GM21367 (cell line): ENCODE results near the gene GSTM4.

Source experiments
- ATAC-seq: cut with Tn5 transposase; IDR thresholded peaks from one replicate; pipeline ENCODE4 v1.9.1; 2021; ENCODE audit not compliant: unreplicated experiment

The GSTM4 gene

GRCh38 chr1:109655615-109656519 is at the start of gene GSTM4:
TSS of gene GSTM4 (plus strand) at chr1:109656099. CDS start at chr1:109656390, 291 bp downstream.
- peak; percentile 76 for ATAC-seq

DNA sequence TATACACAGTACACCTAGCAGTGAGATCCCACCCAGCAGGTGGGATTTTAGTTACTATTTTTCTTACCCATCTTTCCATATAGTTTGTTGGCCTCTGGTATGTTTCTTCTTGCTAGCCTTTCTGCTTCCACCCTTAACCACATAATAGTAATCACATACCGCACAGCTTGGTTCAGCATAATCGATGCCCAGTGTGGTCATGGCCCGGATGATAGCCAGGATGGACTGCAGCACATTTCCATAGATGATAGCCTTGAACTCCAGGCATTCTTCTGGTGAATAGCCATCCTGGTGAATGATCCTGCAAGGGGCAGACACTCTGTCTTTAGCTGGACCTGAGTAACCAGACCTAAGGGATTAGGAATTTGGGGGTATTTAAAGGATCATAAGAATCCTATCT is 46.0 kb upstream of the GSTM4 start:
- no peak for ATAC-seq

GRCh38 chr1:109610609-109611307 is 45.1 kb upstream of the GSTM4 start:
- no peak for ATAC-seq

- no peak for ATAC-seq
Measured at GRCh38 chr1:109611308-109611990, 44.5 kb upstream of the GSTM4 start.

- no peak for ATAC-seq
Measured at GRCh38 chr1:109613361-109614147, 42.3 kb upstream of the GSTM4 start.

DNA sequence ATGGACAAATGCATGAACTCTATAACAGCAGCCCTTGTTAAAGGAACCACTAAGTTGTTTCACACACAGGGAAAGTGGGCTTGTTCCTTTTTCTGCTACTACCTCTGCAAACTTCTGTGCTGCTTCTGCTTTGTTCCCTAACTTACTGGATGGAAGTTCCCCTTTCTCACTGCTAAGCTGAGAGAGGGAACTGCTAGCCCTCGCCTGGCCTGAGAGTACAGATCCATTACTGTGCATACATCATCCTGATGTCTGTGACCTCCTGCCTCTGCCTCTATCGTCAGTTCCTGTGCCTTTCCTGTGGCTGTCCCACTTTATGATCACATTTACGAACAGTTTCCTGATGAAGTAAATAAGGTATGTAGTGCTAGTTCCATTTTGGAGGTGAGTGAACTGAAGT is 40.0 kb upstream of the GSTM4 start:
- ATAC-seq = no peak

- no peak for ATAC-seq
Measured at GRCh38 chr1:109616391-109616790, 39.5 kb upstream of the GSTM4 start.

DNA sequence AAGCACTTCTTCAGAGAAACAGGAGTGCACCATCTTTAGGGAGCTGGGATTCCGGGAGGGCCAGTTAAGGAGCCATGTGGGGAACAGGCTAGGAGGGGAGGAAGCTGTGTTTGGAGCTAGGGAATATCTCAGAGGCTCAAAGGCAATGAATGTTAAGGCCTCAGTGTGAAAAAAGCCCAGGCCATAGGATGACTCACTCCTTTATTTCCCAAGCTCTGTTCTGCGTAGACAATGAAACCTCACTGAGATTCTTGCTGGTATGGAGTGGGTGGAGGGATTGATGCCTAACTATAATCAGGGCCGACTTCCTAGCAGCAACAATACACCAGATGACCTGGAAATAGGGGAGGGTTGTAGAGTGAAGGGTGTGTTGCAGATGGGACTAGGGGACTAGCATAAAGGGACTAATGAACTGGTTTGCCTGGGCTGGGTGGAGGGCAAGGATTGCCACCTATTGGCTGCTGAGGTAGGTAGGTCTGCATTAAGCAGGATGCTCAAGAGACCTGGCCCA is 38.6 kb upstream of the GSTM4 start:
- ATAC-seq = no peak

DNA sequence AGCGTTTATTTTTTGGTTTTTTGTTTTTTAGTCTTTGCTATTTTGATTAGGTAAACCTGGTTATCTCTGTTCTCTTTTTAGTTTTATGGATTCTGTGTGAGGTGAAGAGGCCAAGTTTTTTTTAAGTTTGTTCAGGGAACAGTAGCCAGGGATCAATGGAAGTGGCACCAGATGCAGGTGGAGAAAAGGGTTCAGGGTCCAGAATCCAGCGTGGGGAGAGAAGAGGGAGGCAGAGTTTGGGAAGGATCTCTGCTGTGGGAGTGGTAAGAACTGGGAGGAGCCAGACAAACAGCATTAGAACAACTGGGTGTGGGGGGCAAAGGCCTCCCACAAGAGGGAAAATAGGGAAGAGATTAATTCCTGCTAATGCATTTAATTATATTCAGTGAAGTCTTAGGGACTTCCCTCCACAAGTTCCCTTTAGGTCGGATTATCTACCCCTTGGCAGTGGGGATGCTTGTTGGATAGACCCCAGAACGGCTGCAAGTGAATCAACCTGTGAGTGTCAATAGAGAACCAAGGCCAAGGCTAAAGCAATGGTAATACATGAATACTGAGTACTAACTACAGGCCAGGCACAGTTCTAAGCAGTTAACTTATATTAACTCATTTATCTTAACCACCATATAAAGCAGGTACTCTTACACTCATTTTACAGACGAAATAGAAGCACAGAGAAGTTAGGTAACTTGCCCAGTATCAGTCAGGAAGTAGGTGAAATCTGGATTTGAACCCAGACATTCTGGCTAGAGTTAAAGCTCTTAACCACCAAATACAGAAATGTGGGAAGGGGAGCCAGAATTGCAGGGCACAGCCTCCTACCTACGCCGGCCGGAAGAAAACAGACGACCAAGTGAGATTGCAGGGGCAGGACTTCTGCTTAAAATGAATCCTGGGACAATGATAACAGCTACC is 37.0 kb upstream of the GSTM4 start:
- no peak for ATAC-seq

DNA sequence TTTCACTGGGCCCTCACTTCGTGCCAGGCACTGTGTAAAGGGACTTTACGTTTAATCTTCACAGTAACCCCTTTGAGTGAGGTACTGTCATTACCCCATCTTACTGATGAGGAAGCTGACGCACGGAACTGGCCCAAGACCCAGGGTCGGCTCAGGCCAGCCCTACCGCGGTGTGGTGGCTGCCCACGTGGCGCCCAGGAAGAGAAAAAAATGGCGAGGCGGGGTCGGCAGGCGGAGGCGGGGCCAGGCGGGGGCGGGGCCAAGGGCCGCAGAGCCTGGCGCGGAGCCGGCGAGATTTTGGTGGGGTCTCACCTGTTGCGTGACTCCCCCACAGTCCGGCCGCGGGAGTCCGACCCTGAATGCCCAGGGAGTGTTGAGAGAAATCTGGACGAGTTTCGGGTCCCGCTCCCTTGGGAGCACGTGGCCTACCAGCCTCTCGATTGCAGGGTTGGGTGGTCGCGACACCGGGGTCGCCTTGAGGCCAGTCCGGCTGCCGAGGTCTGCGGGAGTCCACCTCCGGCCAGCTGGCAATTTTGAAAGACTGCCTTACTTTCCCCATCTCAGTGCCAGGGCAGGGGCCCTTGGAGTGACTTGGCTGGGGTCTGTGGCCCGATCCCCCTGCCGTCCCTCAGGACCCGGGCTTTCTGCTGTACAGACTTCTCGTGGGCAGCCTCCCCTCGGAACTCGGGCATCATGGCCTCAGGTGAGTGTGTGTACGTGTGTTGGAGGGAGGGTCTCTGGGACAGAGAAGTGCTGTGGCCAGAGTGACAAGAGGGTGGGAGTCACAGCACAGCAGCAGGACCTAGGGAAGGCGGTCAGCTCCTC is 36.1 kb upstream of the GSTM4 start, which contains the start of the genes AMPD2 and GNAT2:
Gene AMPD2 (plus strand): TSS at position 262 of the 825 bp plus-strand sequence. CDS start 1,339 bp downstream, outside the sequence.
Gene GNAT2 (minus strand): TSS at position 41 of the 825 bp plus-strand sequence. CDS start 6,746 bp downstream, outside the sequence.
- peak; percentile 43 for ATAC-seq

DNA sequence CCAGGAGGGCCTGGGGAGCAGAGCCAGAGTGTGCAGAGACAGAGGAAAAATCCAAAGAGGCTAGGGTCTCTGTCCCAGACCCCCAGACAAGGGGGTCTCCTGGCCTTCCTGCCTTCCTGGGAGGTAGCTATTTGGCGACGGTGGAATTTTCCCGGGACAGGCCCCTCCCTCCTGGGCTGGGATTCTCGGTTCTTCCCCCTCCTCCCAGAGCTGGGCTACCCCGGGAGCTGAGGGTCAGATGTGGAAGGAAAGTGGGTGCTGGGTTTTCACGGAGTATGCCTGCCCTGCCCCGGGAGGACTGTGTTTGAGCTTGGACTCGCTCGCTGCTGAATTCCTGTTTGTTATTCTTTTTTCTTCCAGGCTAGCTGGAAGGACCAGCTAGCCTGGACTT is 35.5 kb upstream of the GSTM4 start:
- ATAC-seq = no peak

DNA sequence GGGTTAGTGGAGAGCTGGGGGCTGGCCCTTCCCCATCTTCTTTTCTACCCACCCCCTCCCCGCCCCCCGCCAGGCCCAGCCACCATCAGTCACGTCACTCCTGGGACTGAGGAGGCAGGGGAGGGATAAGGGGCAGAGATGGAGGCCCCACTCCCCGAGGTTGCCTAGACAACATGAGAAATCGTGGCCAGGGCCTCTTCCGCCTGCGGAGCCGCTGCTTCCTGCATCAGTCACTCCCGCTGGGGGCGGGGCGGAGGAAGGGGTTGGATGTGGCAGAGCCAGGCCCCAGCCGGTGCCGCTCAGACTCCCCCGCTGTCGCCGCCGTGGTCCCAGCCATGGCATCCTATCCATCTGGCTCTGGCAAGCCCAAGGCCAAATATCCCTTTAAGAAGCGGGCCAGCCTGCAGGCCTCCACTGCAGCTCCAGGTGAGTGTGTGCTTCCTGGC is 35.0 kb upstream of the GSTM4 start:
- ATAC-seq = peak; percentile 50

GRCh38 chr1:109621379-109622136 is 34.3 kb upstream of the GSTM4 start:
- ATAC-seq = no peak

- ATAC-seq = no peak
Measured at GRCh38 chr1:109622137-109622892, 33.6 kb upstream of the GSTM4 start.

DNA sequence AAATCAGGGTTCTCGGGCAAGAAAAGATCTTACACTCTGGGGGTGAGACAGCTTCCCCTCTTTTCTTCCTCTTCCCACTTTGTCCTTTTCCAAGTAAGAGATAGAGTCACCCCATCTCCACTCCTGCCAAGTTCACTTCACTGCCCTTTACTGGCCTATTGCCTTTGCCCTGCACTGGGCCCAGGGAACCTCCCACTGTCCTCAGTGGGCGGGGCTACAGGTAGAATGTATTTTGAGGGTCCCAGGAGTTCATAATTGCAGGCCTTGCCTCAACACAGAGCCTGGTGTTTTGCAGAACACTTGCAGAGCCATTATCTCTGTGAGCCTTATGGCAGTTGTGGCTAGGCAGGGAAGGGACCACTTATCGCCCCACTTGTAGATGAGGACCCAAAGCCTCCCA is 33.0 kb upstream of the GSTM4 start:
- no peak for ATAC-seq

- ATAC-seq = no peak
Measured at GRCh38 chr1:109623601-109624161, 32.2 kb upstream of the GSTM4 start.
